Activated T-helper 1 cell treated with anti-CD3 and anti-CD28 coated beads, Interleukin-12 subunit alpha, Interleukin-12 subunit beta, Interleukin-2, Interleukin-4 antibody, amounts not matched to agents 30 ng/mL and 10 ng/mL and 1 ng/mL, durations not matched to agents 14 hours and 24 hours and 36 hours (primary cell): ENCODE measurements around the gene HSP90AA1. TPM values are rescaled to one million over a fixed set of nuclear protein-coding genes. Genes with fewer than 3 reads are reported as not detected.

ENCODE experiments used
- DNase-seq: peaks from one replicate; pipeline ENCODE4 v3.0.0; 2021; ENCODE audit warnings: low spot score
- H3K27ac Mint-ChIP-seq: one replicate; pipeline ENCODE4 v1.8.0; 2021; ENCODE audit warnings: mild to moderate bottlenecking, mixed read lengths
- H3K27me3 Mint-ChIP-seq: one replicate; pipeline ENCODE4 v1.8.0; 2022; ENCODE audit warnings: mild to moderate bottlenecking, moderate library complexity, mixed read lengths; ENCODE audit not compliant: insufficient read depth
- H3K36me3 Mint-ChIP-seq: one replicate; pipeline ENCODE4 v1.8.0; 2021; ENCODE audit warnings: low read depth, mixed read lengths
- H3K4me1 Mint-ChIP-seq: one replicate; pipeline ENCODE4 v1.8.0; 2021; ENCODE audit warnings: low read depth, mixed read lengths
- H3K4me3 Mint-ChIP-seq: one replicate; pipeline ENCODE4 v1.8.0; 2021; ENCODE audit warnings: mild to moderate bottlenecking, moderate library complexity, mixed read lengths
- H3K9me3 Mint-ChIP-seq: one replicate; pipeline ENCODE4 v1.8.0; 2021; ENCODE audit warnings: mixed read lengths
- intact Hi-C: fragments of 100-400 bp; cut with micrococcal nuclease; formaldehyde crosslinking; loops from one replicate; pipeline ENCODE4 v1.15.1; 2024
- total RNA-seq: library from RNA; stranded (reverse); gene quantifications from 2 replicates; pipeline ENCODE4 v1.2.3, GENCODE V29; 2022

HSP90AA1 gene
- total RNA-seq, 1 donor from 2014 or later: 993 TPM

DNA sequence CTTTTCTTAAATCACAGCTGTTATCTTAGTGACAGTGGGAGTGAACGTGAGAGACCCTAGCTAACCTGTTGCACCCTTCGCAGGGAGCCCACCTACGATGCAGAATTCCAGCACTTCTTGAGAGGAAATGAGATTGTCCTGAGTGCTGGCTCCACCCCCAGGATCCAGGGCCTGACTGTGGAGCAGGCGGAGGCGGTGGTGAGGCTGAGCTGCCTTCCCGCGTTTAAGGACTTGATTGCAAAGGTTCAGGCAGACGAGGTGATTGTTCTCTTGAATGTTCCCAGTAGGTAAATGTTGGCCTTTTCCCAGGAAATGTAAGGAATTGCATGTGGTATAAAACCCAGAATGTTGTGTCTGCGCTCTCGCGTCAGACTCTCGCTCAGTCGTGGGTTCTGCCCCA is 46.7 kb downstream of the HSP90AA1 start:
- H3K27ac Mint-ChIP-seq: no peak overlapping the region

DNA sequence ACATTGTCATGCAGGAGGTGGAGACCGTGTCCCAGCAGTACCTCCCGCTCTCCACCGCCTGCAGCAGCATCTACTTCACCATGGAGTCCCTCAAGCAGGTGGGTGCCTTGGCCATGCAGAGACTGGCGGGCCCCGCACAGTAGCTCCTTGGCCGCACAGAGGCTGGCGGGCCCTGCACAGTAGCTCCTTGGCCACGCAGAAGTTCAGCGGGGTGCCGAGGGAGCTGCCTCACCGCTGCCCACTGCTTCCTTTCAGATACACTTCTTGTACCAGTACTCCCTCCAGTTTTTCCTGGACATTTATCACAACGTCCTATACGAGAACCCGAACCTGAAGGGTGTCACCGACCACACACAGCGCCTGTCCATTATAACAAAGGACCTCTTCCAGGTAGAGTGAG is 47.7 kb downstream of the HSP90AA1 start:
- Mint-ChIP-seq H3K4me3 (no peak overlapping the region), H3K27ac (no peak overlapping the region), H3K4me1 (no peaks in the 10 kb centered on the region), H3K27me3 (no peaks in the 10 kb centered on the region), H3K36me3 (peaks cover 63% of the 10 kb centered on the region), H3K9me3 (no peaks in the 10 kb centered on the region)
- intact Hi-C loops: no loop called here
- DNase-seq: no peak

More for the DNA sequence above, 46.7 kb downstream of the HSP90AA1 start:
- intact Hi-C loops: no loop called here
- Mint-ChIP-seq H3K4me1 (no peaks in the 10 kb centered on the region), H3K4me3 (no peak overlapping the region), H3K36me3 (peaks cover 64% of the 10 kb centered on the region), H3K9me3 (no peaks in the 10 kb centered on the region), H3K27me3 (no peaks in the 10 kb centered on the region)
- DNase-seq: no peak

DNA sequence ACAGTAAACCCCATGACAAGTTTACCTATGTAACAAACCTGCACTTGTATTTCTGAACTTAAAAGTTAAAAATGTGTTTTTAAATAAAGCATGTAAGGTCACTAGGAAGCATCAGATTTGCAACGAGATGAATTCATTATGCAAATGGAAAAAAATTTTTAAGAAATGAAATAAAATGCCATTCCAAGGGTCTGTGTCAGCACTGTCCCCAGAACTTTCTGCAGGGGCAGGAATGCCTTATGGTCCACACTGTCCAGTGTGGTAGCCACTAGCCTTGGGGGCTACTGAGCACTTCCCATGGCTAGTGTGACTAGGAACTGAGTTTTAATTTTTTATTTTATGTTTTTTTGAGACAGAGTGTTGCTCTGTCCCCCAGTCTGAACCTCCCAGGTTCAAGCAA is 49.2 kb downstream of the HSP90AA1 start:
- no peak for DNase-seq
- Mint-ChIP-seq H3K27ac (peak overlapping the region; percentile 58), H3K27me3 (no peaks in the 10 kb centered on the region), H3K9me3 (no peaks in the 10 kb centered on the region), H3K4me1 (no peaks in the 10 kb centered on the region), H3K4me3 (no peak overlapping the region), H3K36me3 (peaks cover 69% of the 10 kb centered on the region)
- intact Hi-C loops: no loop called here

DNA sequence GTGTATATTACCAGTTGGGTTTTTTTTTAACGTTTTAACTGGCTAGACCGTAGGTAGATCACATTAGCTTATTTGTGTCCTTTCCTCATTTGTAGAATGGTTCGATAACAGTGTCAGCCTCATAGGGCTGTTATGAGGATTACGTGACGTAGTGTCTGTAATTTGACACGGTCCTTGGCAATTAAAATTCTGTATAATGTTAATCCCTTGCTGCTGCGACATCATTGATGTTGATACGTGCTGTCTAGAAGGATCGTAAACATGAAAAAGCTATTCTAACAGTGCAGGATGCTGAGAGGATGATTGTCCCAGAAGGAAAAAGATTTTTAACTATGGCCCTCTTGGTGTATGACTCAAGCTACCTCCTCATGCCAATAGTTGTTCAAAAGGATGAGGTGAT is 50.9 kb downstream of the HSP90AA1 start:
- no peaks in the 10 kb centered on the region for H3K27me3 Mint-ChIP-seq
- peaks cover 55% of the 10 kb centered on the region for H3K36me3 Mint-ChIP-seq
- no peak overlapping the region for H3K27ac Mint-ChIP-seq
- intact Hi-C loops: no loop called here
- no peaks in the 10 kb centered on the region for H3K4me1 Mint-ChIP-seq
- no peak for DNase-seq
- H3K4me3 Mint-ChIP-seq: no peak overlapping the region
- no peaks in the 10 kb centered on the region for H3K9me3 Mint-ChIP-seq

DNA sequence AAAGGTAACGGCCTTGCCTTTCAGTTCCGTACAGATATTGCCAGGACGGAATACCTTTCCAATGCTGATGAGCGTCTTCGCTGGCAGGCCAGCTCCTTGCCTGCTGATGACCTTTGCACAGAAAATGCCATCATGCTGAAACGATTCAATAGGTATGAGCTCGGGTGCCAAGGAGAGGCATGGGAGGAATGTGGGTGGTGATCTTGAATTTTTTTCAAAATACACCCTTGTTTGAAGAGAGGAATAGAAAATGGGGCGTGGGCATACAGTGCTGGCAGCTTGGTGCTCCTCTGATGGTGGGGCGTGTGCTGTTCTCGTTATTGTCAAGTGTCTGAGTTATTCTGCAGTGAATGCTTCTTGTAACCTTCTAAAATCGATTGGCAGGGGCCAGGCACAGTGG is 52.5 kb downstream of the HSP90AA1 start:
- DNase-seq: no peak
- H3K4me1 Mint-ChIP-seq: no peaks in the 10 kb centered on the region
- no peaks in the 10 kb centered on the region for H3K27me3 Mint-ChIP-seq
- no peaks in the 10 kb centered on the region for H3K9me3 Mint-ChIP-seq
- peaks cover 53% of the 10 kb centered on the region for H3K36me3 Mint-ChIP-seq
- no peak overlapping the region for H3K4me3 Mint-ChIP-seq
- intact Hi-C loops: no loop called here
- no peak overlapping the region for H3K27ac Mint-ChIP-seq

DNA sequence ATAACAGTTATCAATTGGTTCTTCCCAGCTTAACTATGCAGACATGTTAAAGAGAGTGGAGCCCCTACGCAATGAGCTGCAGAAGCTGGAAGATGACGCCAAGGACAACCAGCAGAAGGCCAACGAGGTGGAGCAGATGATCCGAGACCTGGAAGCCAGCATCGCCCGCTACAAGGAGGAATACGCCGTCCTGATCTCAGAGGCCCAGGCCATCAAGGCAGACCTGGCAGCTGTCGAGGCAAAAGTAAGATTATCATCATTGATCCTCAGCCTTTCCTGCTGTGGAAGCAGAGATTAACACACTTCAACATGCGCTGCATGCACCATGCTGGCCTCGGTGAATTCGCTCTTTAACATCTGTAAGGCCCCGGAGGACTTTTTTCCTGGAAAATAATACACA is 53.6 kb downstream of the HSP90AA1 start:
- Mint-ChIP-seq H3K36me3 (peaks cover 54% of the 10 kb centered on the region), H3K9me3 (no peaks in the 10 kb centered on the region), H3K27ac (no peak overlapping the region), H3K27me3 (no peaks in the 10 kb centered on the region), H3K4me3 (no peak overlapping the region), H3K4me1 (peaks cover 5% of the 10 kb centered on the region)
- no peak for DNase-seq
- intact Hi-C loops: no loop called here

Other genes with a start within 250 kb of the HSP90AA1 start
- gene DYNC1H1, start 122.5 kb downstream of the HSP90AA1 start, total RNA-seq: 241 and 254 TPM in 2 replicates
- 33.9 and 34.2 TPM in 2 replicates for gene WDR20, start 52.9 kb upstream of the HSP90AA1 start, total RNA-seq
- gene MOK, start 218.1 kb upstream of the HSP90AA1 start, total RNA-seq: 6.0 and 7.0 TPM in 2 replicates
- 17.7 and 19.5 TPM in 2 replicates for gene ZNF839, start 232.7 kb upstream of the HSP90AA1 start, total RNA-seq